Astrocyte of the cerebellum (primary cell): ENCODE measurements around the gene NUDT19.

Source experiments
- DNase-seq: peaks from one replicate; pipeline ENCODE4 v3.0.0-alpha.2; 2011; ENCODE audit warnings: low read depth
- H3K4me3 ChIP-seq: 2 replicates; pipeline ENCODE4 v1.5.1; 2011; ENCODE audit warnings: mild to moderate bottlenecking, low read depth, low read length, moderate library complexity
- in situ Hi-C: cut with HindIII; loops from 2 replicates; pipeline ENCODE4 v1.10.0; 2017; ENCODE audit warnings: low sequenced_read_pairs
- TF ChIP-seq, protein P1 (sequence below): IDR thresholded peaks from 2 replicates; pipeline ENCODE4 v1.5.1; 2012; ENCODE audit warnings: low read length, low read depth, moderate library complexity, mild to moderate bottlenecking; ENCODE audit errors: missing control alignments

The NUDT19 gene

DNA sequence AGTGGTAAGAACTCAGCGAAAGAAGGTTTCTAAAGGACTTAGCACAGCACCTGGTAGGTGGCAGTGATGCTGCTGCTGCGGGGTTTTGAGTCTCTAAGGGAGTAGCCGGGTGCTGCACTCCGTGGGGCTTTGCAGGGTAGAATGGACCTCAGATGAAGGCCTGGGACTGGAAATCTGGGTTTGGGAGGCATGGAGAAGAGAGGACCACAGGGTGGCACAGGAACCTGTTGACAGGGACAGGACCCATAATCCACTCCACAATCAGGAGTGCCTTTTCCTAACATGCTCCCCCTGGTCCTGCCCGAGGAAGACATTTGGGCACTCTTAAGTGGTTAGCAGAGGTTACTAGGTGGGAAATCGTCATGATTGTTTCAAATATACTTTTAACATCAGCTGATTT, 57.7 kb downstream of the NUDT19 start:
- no peak for DNase-seq
- no peak overlapping the region for H3K4me3 ChIP-seq
- TF ChIP-seq, protein P1, sequence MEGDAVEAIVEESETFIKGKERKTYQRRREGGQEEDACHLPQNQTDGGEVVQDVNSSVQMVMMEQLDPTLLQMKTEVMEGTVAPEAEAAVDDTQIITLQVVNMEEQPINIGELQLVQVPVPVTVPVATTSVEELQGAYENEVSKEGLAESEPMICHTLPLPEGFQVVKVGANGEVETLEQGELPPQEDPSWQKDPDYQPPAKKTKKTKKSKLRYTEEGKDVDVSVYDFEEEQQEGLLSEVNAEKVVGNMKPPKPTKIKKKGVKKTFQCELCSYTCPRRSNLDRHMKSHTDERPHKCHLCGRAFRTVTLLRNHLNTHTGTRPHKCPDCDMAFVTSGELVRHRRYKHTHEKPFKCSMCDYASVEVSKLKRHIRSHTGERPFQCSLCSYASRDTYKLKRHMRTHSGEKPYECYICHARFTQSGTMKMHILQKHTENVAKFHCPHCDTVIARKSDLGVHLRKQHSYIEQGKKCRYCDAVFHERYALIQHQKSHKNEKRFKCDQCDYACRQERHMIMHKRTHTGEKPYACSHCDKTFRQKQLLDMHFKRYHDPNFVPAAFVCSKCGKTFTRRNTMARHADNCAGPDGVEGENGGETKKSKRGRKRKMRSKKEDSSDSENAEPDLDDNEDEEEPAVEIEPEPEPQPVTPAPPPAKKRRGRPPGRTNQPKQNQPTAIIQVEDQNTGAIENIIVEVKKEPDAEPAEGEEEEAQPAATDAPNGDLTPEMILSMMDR = no peak
- in situ Hi-C loops = no loop called here

DNA sequence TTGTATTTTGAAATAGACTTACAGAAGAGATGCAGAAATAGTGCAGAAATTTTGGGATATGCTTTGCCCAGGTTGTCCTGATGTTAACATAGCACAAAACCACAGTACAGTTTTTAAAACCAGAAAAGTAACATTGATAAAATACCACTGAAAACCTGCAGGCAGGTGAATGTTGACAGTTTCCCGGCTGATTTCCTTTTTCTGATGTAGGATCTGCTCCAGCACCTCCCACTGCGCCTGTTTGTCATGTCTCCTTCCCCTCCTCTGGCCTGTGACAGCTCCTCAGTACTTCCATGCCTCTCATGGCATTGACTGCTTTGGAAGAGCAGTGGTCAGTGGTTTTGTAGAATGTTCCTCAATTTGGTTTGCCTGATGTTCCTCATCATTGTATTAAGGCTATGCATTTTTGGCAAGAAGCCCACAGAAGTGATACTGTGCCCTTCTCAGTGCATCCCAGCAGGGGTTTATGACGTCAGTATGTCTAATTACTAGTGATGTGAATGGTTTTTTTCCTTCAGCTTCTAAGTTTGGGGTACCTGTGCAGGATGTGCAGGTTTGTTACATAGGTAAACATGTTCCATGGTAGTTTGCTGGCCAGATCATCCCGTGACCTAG, 58.9 kb downstream of the NUDT19 start:
- no peak overlapping the region for H3K4me3 ChIP-seq
- TF ChIP-seq, protein P1 = no peak
- in situ Hi-C loops = no loop called here
- DNase-seq = no peak

DNA sequence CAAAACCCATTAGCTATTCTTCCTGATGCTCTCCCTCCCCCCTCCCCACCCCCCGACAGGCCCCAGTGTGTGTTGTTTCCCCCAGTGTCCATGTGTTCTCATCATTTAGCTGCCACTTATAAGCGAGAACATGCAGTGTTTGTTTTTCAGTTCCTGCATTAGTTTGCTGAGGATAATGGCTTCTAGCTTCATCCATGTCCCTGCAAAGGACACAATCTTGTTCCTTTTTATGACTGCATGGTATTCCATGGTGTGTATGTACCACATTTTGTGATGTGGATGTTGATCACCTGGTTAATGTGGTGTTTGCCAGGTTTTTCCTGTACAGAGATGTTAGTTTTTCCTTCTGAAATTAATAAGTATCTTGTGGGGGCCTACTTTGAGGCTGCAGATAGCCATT, 59.4 kb downstream of the NUDT19 start:
- TF ChIP-seq, protein P1 = no peak
- DNase-seq = no peak
- in situ Hi-C loops = no loop called here
- H3K4me3 ChIP-seq = no peak overlapping the region

DNA sequence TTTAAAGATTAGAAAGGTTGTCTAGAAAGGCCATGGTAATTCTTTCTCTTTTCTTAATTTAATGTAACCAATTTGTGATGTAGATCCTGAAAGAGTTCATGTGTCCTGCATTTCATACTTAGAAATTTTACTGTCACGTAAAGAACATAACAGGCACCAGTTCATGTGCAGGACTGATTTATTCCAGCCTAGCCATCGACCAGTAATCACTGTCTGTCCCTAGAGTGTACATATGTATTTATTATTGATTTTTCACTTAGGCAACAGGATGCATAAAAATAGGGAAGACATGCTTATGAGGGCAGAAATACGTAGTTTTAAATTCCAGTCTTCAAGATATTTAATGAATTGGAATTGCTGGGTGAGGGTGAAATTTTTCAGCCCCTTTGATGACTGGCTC, 65.6 kb downstream of the NUDT19 start:
- in situ Hi-C loops = no loop called here
- DNase-seq = no peak
- TF ChIP-seq, protein P1 = no peak
- H3K4me3 ChIP-seq = no peak overlapping the region
